SK-N-DZ (cell line): Measurements from ENCODE around the gene TLE4.
A peak's percentile ranks its signal among the peaks of the same experiment; 100 is the strongest.
"Not testable (repeated sequence)": the region's sequence is repeated elsewhere in the genome, so short reads cannot be mapped to it uniquely, and the experiment has no call there.

Source experiments
- DNase-seq: peaks from one replicate; pipeline ENCODE4 v3.0.0-alpha.2; 2015; ENCODE audit warnings: low spot score

TLE4 gene

DNA sequence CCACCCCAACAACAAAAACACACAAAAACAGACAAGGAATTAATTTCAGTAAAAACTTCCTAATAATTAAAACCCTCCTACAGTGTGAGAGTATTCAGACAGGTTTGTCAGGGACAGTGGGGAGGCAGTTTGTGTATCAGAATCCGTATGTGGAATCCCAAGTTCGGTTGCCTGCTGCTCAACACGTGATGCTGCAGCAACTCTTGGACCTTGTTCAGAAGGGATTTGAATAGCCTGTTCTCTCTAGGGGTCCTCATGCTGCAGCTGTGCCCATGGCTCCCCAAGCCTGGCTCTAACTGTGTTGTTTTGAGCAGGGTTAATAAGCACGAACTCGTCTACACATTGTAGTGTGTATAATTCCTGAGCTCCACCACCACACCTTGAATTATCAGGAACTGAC lies 28.7 kb downstream of the TLE4 start:
- no peak for DNase-seq

- DNase-seq, result no peak
Measured at GRCh38 chr9:79603222-79603920, 31.6 kb downstream of the TLE4 start.

GRCh38 chr9:79604149-79604548 lies 32.4 kb downstream of the TLE4 start:
- DNase-seq, result no peak

- DNase-seq, result no peak
Measured at GRCh38 chr9:79604921-79605562, 33.3 kb downstream of the TLE4 start.

DNA sequence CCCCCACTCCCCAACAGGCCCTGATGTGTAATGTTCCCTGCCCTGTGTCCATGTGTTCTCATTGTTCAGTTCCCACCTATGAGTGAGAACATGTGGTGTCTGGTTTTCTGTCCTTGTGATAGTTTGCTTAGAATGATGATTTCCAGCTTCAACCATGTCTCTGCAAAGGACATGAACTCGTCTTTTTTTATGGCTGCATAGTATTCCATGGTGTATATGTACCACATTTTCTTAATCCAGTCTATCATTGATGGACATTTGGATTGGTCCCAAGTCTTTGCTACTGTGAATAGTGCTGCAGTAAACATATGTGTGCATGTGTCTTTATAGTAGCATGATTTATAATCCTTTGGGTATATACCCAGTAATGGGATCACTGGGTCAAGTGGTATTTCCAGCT lies 34.8 kb downstream of the TLE4 start:
- not testable (repeated sequence) for DNase-seq

GRCh38 chr9:79609468-79610018 lies 37.8 kb downstream of the TLE4 start:
- DNase-seq, result no peak

DNA sequence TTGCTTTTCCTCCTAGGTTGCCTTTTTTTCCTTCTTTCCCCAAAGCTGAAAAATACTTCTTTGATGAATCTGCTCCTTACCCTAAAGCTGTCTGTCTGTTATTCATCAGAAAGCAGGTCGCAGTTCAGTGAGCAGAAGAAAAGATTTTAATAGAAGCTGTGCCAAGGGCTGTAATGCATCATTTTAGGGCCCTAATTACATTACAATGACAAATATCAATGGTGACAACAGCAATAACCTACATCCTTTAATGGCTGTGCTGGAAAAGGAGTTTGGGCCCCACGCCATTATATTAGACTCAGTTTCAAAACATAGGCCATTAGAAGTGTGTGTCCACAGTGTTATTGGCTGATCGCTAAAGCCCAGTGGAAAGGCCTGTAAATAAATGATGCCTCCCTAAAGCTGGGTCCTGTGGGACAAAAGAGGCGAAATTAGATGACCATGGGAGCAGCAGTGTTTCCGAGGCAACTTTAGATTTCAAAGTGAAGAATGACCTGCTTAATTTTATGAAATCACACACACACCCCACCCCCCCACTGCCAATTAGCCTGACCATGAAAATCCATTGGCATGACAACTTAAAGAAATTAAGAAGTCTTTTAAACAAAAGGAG lies 38.4 kb downstream of the TLE4 start:
- peak; percentile 99 for DNase-seq

DNA sequence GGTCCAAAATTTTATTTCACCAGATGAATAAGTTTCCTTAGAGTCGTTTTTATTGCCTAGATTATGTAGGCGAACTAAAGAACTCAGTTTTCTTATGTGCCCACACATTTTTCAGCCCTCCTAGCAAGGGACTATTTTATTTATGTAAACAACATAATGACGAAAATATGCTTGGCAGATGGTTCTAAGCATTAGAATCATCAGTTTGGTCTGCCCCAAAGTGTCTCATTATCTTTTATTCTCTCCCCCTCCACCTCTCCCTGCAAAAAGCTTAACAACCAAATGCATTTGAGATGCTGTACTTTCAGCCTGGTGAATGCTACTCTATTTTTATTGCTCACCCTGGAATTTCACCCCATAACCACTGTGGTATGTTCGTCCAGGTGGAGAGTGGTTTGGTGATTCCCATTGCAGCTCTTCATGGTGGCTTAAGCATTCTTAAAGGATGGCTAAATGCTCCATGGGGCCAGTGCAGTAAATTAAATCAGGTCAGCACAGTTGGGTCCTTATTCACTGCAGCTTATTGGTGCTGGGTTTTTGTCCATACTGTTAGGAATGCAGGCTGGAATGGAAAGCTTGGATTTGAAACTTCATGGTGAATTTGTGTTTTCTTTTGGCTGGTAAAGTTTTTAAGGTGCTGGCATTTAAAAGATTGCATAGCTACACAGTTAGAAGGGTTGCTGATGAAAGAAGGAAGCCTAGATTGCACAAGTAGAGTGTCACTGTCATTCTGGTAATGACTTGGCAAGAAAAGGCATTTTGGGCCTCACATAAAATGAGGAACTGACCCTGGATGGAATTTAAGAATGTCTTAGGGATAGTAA lies 39.2 kb downstream of the TLE4 start:
- DNase-seq, result peak; percentile 36

GRCh38 chr9:79613145-79613544 lies 41.4 kb downstream of the TLE4 start:
- no peak for DNase-seq

GRCh38 chr9:79615038-79615437 lies 43.3 kb downstream of the TLE4 start:
- peak; percentile 77 for DNase-seq

GRCh38 chr9:79616013-79616412 lies 44.2 kb downstream of the TLE4 start:
- DNase-seq, result no peak

DNA sequence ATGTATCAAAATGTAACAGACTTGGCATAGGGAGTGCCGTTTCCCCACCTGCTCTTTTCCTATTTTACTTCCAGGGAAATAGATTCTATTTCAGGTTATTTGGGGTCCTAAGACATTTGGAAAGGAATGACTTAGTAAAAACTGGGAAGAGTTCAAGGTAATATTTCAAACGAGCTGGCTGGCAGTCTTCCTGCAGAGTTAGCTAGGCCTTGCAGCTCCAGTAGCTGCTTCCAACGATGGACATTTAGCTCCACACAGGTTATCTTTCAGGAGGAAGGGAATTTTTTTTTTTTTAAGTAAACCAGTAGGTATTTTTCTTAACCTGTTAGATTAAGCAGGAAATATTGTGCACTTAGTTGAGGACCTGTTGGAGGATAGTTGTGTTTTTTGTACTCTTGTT lies 45.2 kb downstream of the TLE4 start:
- no peak for DNase-seq

- DNase-seq, result no peak
Measured at GRCh38 chr9:79617395-79617794, 45.6 kb downstream of the TLE4 start.

DNA sequence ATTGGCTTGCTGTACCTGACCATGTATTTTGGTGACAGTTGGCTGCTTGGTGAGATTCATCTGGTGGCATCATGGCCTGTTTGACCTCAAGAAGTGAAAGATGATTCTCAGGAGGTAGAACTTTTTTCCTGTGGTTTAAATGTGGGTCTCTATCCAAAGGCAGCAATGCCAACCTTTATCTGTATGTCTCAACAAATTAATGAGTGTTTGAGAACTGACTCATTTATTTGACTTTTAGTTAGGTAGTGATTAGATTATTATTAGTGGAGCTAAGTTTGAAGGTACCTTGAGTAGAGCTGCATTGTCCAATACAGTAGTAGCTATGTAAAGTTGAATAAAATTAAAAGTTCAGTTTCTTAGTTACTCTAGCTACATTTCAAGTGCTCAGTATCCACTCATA lies 48.2 kb downstream of the TLE4 start:
- DNase-seq, result no peak

DNA sequence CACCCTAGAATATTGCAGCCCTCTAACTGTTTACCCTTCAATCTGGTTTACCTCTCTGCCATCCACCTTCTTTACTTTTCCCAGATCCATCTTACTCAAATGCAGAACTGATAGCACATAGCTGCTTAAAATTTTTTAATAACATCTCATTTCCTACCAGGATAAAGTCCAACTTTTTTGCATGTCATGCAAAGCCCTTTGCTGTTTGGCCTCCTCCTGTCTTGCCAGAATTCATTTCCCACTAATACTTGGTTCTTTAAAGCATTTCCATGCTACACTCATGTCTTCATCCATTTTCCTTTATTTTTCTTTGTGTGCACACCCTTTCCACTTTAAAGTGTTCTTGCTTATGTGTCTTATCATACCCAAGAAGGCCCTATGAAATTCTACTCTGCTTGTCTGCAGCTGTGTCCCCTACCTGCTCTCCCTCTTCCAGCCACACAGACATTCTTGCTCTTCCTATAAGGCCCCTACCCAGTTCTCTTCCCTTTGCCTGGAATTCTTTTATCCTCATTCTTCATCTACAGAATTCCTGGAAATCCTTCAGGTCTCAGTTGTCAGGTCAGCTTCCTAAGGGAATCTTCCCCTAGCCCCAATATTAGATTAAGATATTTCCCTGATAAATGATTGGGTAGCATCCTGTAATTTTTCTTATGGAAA lies 50.3 kb downstream of the TLE4 start:
- no peak for DNase-seq

- DNase-seq, result no peak
Measured at GRCh38 chr9:79623799-79624721, 52.3 kb downstream of the TLE4 start.

DNA sequence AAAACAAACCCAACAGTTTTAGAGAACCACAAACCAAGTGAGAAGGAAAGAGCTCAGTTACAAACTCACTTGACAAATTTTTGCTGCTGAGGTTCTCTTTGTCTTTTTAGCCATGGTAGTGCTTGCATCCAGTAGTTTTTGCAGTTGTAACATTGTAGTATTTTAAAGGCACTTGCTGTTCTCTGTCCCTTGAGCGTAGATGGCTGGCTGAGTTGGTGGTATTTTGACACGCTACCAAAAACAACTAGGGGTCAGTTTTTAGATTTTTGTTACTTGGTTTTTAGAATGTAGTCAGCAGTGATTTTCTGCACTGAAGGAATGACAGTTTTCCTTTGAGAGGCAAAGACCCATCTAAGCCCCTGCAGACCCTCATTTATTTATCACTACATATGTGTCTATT lies 58.0 kb downstream of the TLE4 start:
- no peak for DNase-seq

- no peak for DNase-seq
Measured at GRCh38 chr9:79630521-79631403, 59.0 kb downstream of the TLE4 start.

DNA sequence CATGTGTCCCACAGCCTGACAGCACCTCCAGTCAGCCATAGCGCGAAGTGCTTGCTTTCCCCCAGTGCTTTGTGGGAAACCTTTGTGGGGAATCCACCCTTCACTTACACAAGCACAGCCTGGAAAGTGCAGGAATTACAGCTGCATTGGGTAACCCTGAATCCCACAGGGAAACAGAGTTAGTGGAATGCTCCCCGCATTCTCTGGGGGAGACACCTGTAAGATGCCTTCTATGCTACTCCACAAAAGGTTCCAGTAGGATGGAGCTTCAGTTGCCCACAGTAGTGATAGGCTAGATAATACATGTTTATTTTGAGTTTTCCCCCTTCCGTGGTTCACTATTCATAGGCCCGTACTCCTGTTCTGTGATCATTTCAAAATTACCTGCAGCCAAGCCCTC lies 60.3 kb downstream of the TLE4 start:
- DNase-seq, result no peak
